ENCODE results near the gene IQCN.

DNA sequence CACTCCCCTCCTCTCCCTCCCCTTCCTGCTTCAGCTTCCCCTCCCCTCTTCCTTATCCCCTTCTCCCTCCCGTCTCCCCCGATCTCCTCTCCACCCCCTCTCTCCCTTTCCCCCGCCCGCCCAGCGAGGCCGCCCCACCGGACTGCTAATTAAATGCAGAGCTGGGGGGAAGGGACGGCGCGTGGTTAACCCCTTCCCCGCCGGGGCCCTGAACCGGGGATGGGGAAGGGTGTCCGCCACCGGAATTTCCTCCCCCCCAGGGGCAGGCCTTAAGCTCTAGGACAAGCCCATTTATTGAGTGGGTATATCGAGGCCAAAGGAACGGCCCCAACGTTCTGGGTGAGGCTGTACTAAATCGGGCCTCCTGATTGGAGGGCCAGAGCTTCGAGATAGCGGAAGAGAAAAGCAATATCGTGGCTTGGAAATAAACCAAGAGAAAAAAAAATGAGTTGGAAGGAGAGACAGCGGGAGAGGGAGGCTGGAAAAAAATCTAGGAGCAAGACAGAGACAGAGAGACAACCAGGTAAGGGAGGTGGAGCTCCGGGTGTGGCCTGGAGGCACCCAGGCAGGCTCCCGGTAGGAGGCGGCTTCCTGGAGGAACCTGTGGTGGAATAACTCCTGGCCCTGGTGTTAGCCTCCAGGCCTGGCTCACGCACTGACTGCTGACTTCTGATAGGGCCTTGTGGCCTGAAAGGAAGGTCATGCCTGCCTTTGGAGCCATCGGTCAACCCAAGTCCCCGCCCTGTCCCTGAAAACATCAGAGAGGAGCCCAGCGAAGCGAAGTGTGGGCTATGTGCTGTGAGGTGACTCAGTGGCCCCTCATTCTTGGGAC lies 18.8 kb upstream of the IQCN start:
- no peak for TF ChIP-seq POLR2A (IDR thresholded peaks at IDR 0.05)
- TF ChIP-seq, protein P1, sequence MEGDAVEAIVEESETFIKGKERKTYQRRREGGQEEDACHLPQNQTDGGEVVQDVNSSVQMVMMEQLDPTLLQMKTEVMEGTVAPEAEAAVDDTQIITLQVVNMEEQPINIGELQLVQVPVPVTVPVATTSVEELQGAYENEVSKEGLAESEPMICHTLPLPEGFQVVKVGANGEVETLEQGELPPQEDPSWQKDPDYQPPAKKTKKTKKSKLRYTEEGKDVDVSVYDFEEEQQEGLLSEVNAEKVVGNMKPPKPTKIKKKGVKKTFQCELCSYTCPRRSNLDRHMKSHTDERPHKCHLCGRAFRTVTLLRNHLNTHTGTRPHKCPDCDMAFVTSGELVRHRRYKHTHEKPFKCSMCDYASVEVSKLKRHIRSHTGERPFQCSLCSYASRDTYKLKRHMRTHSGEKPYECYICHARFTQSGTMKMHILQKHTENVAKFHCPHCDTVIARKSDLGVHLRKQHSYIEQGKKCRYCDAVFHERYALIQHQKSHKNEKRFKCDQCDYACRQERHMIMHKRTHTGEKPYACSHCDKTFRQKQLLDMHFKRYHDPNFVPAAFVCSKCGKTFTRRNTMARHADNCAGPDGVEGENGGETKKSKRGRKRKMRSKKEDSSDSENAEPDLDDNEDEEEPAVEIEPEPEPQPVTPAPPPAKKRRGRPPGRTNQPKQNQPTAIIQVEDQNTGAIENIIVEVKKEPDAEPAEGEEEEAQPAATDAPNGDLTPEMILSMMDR (IDR thresholded peaks at IDR 0.05), result no peak

Data from esophagus squamous epithelium (tissue), 4 donors.